Ishikawa (cell line): Measurements from ENCODE around the gene LMTK2.

ENCODE experiments used
- EP300 ChIP-seq: IDR thresholded peaks from 2 replicates; pipeline ENCODE4 v1.6.1; 2012; ENCODE audit warnings: borderline replicate concordance
- RAD21 ChIP-seq: IDR thresholded peaks from 2 replicates; pipeline ENCODE4 v1.6.1; 2012; ENCODE audit warnings: low read depth
- TAF1 ChIP-seq: IDR thresholded peaks from 2 replicates; pipeline ENCODE4 v1.6.1; 2012; ENCODE audit warnings: low read depth, mild to moderate bottlenecking
- YY1 ChIP-seq: IDR thresholded peaks from 2 replicates; pipeline ENCODE4 v1.6.1; 2012; ENCODE audit warnings: low read depth

DNA sequence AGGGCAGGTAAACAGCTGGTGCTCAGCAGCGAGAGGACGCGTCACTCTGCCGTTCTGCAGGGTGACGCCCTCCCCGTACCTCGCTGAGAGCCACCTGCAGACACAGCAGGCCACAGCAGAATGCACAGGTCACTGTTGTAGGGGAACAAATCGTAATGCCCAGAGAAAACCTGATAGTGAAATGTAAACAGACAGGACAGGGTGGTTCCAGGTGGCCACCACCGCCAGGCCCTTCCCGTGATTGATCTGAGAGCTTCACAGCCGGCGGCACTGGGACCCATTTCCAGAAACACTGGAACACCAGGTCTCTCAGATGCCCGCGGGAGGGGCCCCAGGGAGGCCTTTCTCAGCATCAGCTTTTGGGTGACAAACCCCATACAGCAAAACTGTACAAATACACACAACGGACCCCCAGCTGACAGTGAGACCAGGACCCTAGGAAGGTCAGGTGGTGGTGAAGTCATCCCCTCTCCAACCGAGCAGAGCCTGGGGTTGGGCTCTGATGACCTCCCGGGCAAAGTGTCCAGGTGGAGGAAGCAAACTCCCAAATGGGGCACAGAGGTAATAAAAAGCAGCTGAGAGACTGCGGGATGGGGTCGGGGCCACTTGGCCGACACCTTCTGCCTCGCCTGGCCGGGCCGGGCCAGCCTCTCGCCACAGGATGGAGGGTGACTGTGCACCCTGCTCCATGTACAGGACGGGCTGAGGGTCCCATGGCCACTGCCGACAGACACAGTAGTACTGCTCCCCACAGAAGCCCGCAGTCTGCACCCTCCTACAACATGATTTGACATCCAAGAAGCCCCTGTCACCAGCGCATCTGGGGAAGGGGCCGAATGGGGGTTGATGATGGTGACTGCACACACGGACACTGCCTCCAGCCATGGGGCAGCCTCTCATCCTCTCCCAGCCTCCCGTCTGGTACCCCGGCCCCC, 109.2 kb downstream of the LMTK2 start:
- TF ChIP-seq YY1 (no peak), TAF1 (no peak), RAD21 (no peak), EP300 (no peak)
